DOHH2 (cell line): Measurements from ENCODE around the gene CPNE1.

ENCODE experiments used
- H3F3A ChIP-seq: fragments of 200-600 bp; sonication (generic), shearing (Covaris generic); 2 replicates; pipeline ENCODE4 v1.6.0; 2016; ENCODE audit warnings: antibody characterized with exemption, mild to moderate bottlenecking; ENCODE audit not compliant: control insufficient read depth, insufficient read depth
- H3K27ac ChIP-seq: fragments of 200-600 bp; sonication (generic); 2 replicates; pipeline ENCODE4 v1.5.1; 2014; ENCODE audit warnings: low read depth, mild to moderate bottlenecking, low read length, moderate library complexity
- H3K27me3 ChIP-seq: fragments of 200-600 bp; sonication (generic); 2 replicates; pipeline ENCODE4 v1.6.1; 2014; ENCODE audit warnings: mild to moderate bottlenecking, low read length, mixed read lengths; ENCODE audit not compliant: control insufficient read depth
- H3K36me3 ChIP-seq: fragments of 200-600 bp; sonication (generic); 2 replicates; pipeline ENCODE4 v1.6.1; 2014; ENCODE audit warnings: mild to moderate bottlenecking, low read length, moderate library complexity, mixed read lengths; ENCODE audit not compliant: control insufficient read depth
- H3K4me1 ChIP-seq: fragments of 200-600 bp; sonication (generic); 2 replicates; pipeline ENCODE4 v1.6.1; 2014; ENCODE audit warnings: mild to moderate bottlenecking, low read length, mixed read lengths; ENCODE audit not compliant: control insufficient read depth
- H3K4me2 ChIP-seq: fragments of 200-600 bp; sonication (generic); 2 replicates; pipeline ENCODE4 v1.6.0; 2014; ENCODE audit warnings: mild to moderate bottlenecking, low read length, moderate library complexity
- H3K4me3 ChIP-seq: fragments of 200-600 bp; sonication (generic); 2 replicates; pipeline ENCODE4 v1.5.1; 2014; ENCODE audit warnings: mild to moderate bottlenecking, low read length, mixed read lengths
- H3K79me2 ChIP-seq: fragments of 200-600 bp; sonication (generic); 2 replicates; pipeline ENCODE4 v1.6.1; 2014; ENCODE audit warnings: mild to moderate bottlenecking, low read length, mixed read lengths; ENCODE audit not compliant: control insufficient read depth
- H3K9me2 ChIP-seq: fragments of 200-600 bp; sonication (generic); replicated peaks from 2 replicates; pipeline ENCODE4 v1.6.1; 2014; ENCODE audit warnings: mild to moderate bottlenecking, low read length, mixed read lengths; ENCODE audit not compliant: control insufficient read depth
- H3K9me3 ChIP-seq: fragments of 200-600 bp; sonication (generic); 2 replicates; pipeline ENCODE4 v1.6.1; 2014; ENCODE audit warnings: antibody characterized with exemption, low read length, mixed read lengths; ENCODE audit not compliant: control insufficient read depth, insufficient read depth
- H4K20me1 ChIP-seq: fragments of 200-600 bp; sonication (generic); 2 replicates; pipeline ENCODE4 v1.6.0; 2014; ENCODE audit warnings: low read depth, mild to moderate bottlenecking, antibody characterized with exemption, low read length, moderate library complexity; ENCODE audit not compliant: control insufficient read depth, insufficient read depth
- EZH2phosphoT487 ChIP-seq: fragments of 200-600 bp; sonication (generic); IDR thresholded peaks from 2 replicates; pipeline ENCODE4 v1.6.1; 2017; ENCODE audit warnings: borderline replicate concordance, mild to moderate bottlenecking, antibody characterized with exemption, low read length, moderate library complexity, mixed read lengths
- TF ChIP-seq, protein P1 (sequence below): fragments of 200-600 bp; sonication (generic); IDR thresholded peaks from one replicate; pipeline ENCODE4 v1.5.1; 2014; ENCODE audit warnings: antibody characterized with exemption, mild to moderate bottlenecking, low read depth, low read length; ENCODE audit not compliant: poor library complexity, severe bottlenecking

The CPNE1 gene

DNA sequence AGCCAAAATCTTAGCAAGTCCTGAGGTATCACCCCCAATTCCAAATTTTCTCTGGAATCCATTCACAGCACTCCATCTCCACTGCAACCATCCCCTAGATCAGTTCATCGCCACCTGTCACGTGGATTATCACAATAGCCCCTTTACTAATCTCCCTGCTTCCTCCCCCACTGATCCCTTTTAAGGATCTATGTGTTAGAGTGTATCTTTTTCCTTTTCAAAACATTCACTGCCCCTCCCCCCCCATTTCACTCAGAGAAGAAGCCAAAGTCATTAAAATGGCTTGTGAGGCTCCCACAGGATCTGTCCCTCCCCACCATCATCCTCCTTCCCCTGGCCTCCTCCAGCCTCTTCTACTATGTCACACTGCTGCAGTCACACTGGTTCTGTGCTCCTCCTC is 67.5 kb downstream of the CPNE1 start:
- Histone ChIP-seq H3K4me2 (no peak overlapping the region), H3K27ac (no peak overlapping the region), H3K4me1 (peaks cover 9% of the 10 kb centered on the region), H3K79me2 (no peaks in the 10 kb centered on the region), H3K36me3 (no peaks in the 10 kb centered on the region), H3F3A (no peaks in the 10 kb centered on the region), H3K27me3 (peaks cover 33% of the 10 kb centered on the region), H3K9me2 (no peaks in the 10 kb centered on the region), H3K9me3 (no peaks in the 10 kb centered on the region), H4K20me1 (no peaks in the 10 kb centered on the region), H3K4me3 (no peak overlapping the region)
- TF ChIP-seq EZH2phosphoT487, result no peak
- TF ChIP-seq, protein P1, sequence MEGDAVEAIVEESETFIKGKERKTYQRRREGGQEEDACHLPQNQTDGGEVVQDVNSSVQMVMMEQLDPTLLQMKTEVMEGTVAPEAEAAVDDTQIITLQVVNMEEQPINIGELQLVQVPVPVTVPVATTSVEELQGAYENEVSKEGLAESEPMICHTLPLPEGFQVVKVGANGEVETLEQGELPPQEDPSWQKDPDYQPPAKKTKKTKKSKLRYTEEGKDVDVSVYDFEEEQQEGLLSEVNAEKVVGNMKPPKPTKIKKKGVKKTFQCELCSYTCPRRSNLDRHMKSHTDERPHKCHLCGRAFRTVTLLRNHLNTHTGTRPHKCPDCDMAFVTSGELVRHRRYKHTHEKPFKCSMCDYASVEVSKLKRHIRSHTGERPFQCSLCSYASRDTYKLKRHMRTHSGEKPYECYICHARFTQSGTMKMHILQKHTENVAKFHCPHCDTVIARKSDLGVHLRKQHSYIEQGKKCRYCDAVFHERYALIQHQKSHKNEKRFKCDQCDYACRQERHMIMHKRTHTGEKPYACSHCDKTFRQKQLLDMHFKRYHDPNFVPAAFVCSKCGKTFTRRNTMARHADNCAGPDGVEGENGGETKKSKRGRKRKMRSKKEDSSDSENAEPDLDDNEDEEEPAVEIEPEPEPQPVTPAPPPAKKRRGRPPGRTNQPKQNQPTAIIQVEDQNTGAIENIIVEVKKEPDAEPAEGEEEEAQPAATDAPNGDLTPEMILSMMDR, result no peak

DNA sequence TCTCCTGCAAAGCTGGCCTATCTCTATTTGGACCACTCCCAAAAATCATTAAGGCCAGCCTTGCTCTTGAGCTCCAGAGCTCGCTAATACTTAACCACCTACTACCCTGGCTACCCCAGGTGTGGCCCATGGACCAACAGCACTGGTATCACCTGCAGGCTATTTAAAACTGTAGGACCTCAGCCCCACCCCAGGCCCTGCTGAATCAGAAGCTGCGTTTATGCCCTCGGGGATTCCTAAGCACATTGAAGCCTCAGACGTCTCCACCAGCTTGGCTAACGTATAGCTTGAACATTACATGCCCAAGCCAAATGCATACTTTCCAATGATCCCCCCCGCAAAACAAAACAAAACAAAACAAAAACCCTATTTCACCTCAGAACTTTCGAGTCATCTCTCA is 68.8 kb downstream of the CPNE1 start:
- Histone ChIP-seq H3K4me1 (peaks cover 1% of the 10 kb centered on the region), H3K9me2 (no peaks in the 10 kb centered on the region), H3F3A (no peaks in the 10 kb centered on the region), H3K4me2 (no peak overlapping the region), H3K27me3 (peaks cover 20% of the 10 kb centered on the region), H3K79me2 (no peaks in the 10 kb centered on the region), H4K20me1 (no peaks in the 10 kb centered on the region), H3K27ac (no peak overlapping the region), H3K4me3 (no peak overlapping the region), H3K9me3 (no peaks in the 10 kb centered on the region), H3K36me3 (no peaks in the 10 kb centered on the region)
- no peak for TF ChIP-seq EZH2phosphoT487
- TF ChIP-seq, protein P1, result no peak

DNA sequence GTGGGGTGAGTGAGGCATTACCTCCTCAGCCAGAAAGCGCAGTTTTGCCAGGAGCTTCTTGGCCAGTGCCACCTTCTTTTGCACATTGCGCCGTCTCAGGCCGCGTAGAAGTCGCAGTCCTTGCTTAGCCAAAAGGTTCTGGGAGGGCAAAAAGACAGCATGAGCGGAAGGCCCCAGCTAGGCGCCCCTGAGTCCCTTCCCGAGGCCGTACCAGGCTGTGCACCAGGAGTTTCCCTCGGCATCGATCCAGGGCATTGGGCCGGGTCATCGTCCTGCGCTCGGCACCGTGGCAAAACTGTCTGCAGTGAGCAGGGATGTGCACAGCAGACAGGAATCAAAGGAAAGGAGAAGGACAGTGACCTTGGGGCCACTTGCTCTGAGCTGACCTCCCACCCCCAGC is 69.2 kb downstream of the CPNE1 start:
- Histone ChIP-seq H3K4me1 (no peaks in the 10 kb centered on the region), H3K36me3 (no peaks in the 10 kb centered on the region), H3K9me3 (no peaks in the 10 kb centered on the region), H3F3A (no peaks in the 10 kb centered on the region), H4K20me1 (no peaks in the 10 kb centered on the region), H3K9me2 (no peaks in the 10 kb centered on the region), H3K27me3 (peaks cover 16% of the 10 kb centered on the region), H3K4me3 (no peak overlapping the region), H3K79me2 (no peaks in the 10 kb centered on the region), H3K27ac (no peak overlapping the region), H3K4me2 (no peak overlapping the region)
- no peak for TF ChIP-seq EZH2phosphoT487
- TF ChIP-seq, protein P1, result no peak
